ENCODE data around the gene LSAMP.
"Not testable (repeated sequence)": the region's sequence is repeated elsewhere in the genome, so short reads cannot be mapped to it uniquely, and the experiment has no call there.

The LSAMP gene

GRCh38 chr3:116102037-116102436, 343.2 kb downstream of the LSAMP start:
- DNase-seq (ENCODE audit: low read depth): no peak

GRCh38 chr3:116097226-116097625, 348.1 kb downstream of the LSAMP start:
- no peak for DNase-seq (ENCODE audit: low read depth)

- no peak for DNase-seq (ENCODE audit: low read depth)
Observed at GRCh38 chr3:116096631-116097030, 348.7 kb downstream of the LSAMP start.

- no peak for DNase-seq (ENCODE audit: low read depth)
Observed at GRCh38 chr3:116093374-116093773, 351.9 kb downstream of the LSAMP start.

GRCh38 chr3:116087426-116087825, 357.9 kb downstream of the LSAMP start:
- no peak for DNase-seq (ENCODE audit: low read depth)

GRCh38 chr3:116084999-116085791, 360.1 kb downstream of the LSAMP start:
- no peak for DNase-seq (ENCODE audit: low read depth)

GRCh38 chr3:116083683-116084082, 361.6 kb downstream of the LSAMP start:
- no peak for DNase-seq (ENCODE audit: low read depth)

GRCh38 chr3:116078561-116078960, 366.7 kb downstream of the LSAMP start:
- no peak for DNase-seq (ENCODE audit: low read depth)

- DNase-seq (ENCODE audit: low read depth): no peak
Observed at GRCh38 chr3:116077557-116077956, 367.7 kb downstream of the LSAMP start.

- DNase-seq (ENCODE audit: low read depth): no peak
Observed at GRCh38 chr3:116077059-116077458, 368.2 kb downstream of the LSAMP start.

GRCh38 chr3:116070516-116071278, 374.6 kb downstream of the LSAMP start:
- not testable (repeated sequence) for DNase-seq (ENCODE audit: low read depth)

GRCh38 chr3:116070061-116070460, 375.2 kb downstream of the LSAMP start:
- no peak for DNase-seq (ENCODE audit: low read depth)

GRCh38 chr3:116069024-116069423, 376.3 kb downstream of the LSAMP start:
- DNase-seq (ENCODE audit: low read depth): no peak

- no peak for DNase-seq (ENCODE audit: low read depth)
Observed at GRCh38 chr3:116067326-116067725, 378.0 kb downstream of the LSAMP start.

GRCh38 chr3:116065501-116065900, 379.8 kb downstream of the LSAMP start:
- no peak for DNase-seq (ENCODE audit: low read depth)

GRCh38 chr3:116064646-116065045, 380.6 kb downstream of the LSAMP start:
- peak; percentile 6 for DNase-seq (ENCODE audit: low read depth)

GRCh38 chr3:116059421-116060096, 385.7 kb downstream of the LSAMP start:
- peak; percentile 50 for DNase-seq (ENCODE audit: low read depth)

- DNase-seq (ENCODE audit: low read depth): no peak
Observed at GRCh38 chr3:116058844-116059243, 386.4 kb downstream of the LSAMP start.

GRCh38 chr3:116057400-116058006, 387.8 kb downstream of the LSAMP start:
- no peak for DNase-seq (ENCODE audit: low read depth)

- DNase-seq (ENCODE audit: low read depth): no peak
Observed at GRCh38 chr3:116056280-116056679, 389.0 kb downstream of the LSAMP start.

GRCh38 chr3:116053017-116053416, 392.3 kb downstream of the LSAMP start:
- no peak for DNase-seq (ENCODE audit: low read depth)

- DNase-seq (ENCODE audit: low read depth): no peak
Observed at GRCh38 chr3:116052602-116053001, 392.7 kb downstream of the LSAMP start.
